Epithelial cell of alveolus of lung (primary cell): Measurements from ENCODE around the gene NOX5. TPM values are rescaled to one million over a fixed set of nuclear protein-coding genes. Genes with fewer than 3 reads are reported as not detected.

Experiments used
- total RNA-seq: library from RNA; depleted of rRNA; stranded (reverse); fragments of >200 nt; gene quantifications from 2 replicates; pipeline ENCODE4 v1.2.1, GENCODE V29; 2015

NOX5 gene, protein sequence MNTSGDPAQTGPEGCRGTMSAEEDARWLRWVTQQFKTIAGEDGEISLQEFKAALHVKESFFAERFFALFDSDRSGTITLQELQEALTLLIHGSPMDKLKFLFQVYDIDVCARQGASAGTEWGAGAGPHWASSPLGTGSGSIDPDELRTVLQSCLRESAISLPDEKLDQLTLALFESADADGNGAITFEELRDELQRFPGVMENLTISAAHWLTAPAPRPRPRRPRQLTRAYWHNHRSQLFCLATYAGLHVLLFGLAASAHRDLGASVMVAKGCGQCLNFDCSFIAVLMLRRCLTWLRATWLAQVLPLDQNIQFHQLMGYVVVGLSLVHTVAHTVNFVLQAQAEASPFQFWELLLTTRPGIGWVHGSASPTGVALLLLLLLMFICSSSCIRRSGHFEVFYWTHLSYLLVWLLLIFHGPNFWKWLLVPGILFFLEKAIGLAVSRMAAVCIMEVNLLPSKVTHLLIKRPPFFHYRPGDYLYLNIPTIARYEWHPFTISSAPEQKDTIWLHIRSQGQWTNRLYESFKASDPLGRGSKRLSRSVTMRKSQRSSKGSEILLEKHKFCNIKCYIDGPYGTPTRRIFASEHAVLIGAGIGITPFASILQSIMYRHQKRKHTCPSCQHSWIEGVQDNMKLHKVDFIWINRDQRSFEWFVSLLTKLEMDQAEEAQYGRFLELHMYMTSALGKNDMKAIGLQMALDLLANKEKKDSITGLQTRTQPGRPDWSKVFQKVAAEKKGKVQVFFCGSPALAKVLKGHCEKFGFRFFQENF
- total RNA-seq, result 0.39 TPM in 1 of 2 replicates, not detected in the other

DNA sequence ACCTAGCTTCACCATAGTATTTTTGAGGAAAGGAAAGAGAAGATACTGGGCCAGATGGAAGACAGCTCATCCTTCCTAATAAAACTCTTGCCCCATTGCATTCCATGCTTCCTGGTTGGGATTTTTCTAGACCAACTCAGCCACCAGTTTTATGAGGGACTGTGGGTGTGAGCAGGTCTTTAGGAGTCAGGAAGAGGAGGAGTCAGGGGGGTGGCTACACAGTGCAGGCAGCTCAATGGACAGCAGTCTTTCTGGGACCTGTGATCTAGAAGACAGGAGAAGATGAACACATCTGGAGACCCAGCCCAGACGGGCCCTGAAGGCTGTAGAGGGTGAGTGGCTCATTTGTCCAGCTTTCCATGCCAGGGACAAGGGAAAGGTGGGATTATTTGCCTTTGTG lies at the start of gene NOX5:
TSS of gene NOX5 (plus strand) at position 242 of the 400 bp plus-strand sequence. CDS start at position 283, 41 bp downstream.

Other genes with a start within 250 kb of the NOX5 start
- 63.4 and 65.7 TPM in 2 replicates for gene ANP32A, start 193.8 kb upstream of the NOX5 start, total RNA-seq
- gene SPESP1, start 84.2 kb upstream of the NOX5 start, total RNA-seq, result 4.4 TPM in 2 replicates
- 24.8 and 37.5 TPM in 2 replicates for gene GLCE, start 145.9 kb downstream of the NOX5 start, total RNA-seq